GM12878 (cell line): ENCODE results near the gene TFF2. TPM values are rescaled to one million over a fixed set of nuclear protein-coding genes. Genes with fewer than 3 reads are reported as not detected.
A peak's percentile ranks its signal among the peaks of the same experiment; 100 is the strongest.

Experiments
- ATAC-seq: fragments of 200-7000 bp; cut with Tn5 transposase; 3 replicates; pipeline ENCODE4 v1.9.1; 2020; ENCODE audit warnings: mild to moderate bottlenecking, moderate library complexity
- Bru-seq: library from RNA; stranded (reverse); fragments of 400-500 nt; gene quantifications from one replicate; lab custom pipeline; 2021; lab: Mats Ljungman, UMichigan
- BruChase-seq, 2 experiments: library from RNA; stranded (reverse); fragments of 400-500 nt; gene quantifications; one replicate each; lab custom pipeline; 2021; lab: Mats Ljungman, UMichigan
- BruUV-seq: library from RNA; stranded (reverse); fragments of 400-500 nt; replicated peaks from 2 replicates; lab custom pipeline; 2021; lab: Mats Ljungman, UMichigan
- CTCF ChIA-PET: fragments of 300-600 bp; sonication (Branson Sonifier 250); formaldehyde crosslinking; extraction: SDS; loops from one replicate; lab custom pipeline; 2021; ENCODE audit warnings: inconsistent platforms; lab: Yijun Ruan, JAX
- POLR2A ChIA-PET: fragments of 350-600 bp; formaldehyde crosslinking; extraction: SDS; loops from one replicate; lab custom pipeline; 2021; ENCODE audit warnings: inconsistent platforms; lab: Charles Lee
- RAD21 ChIA-PET: fragments of 300-600 bp; sonication (Branson Sonifier 250); formaldehyde crosslinking; loops from one replicate; lab custom pipeline; 2023; ENCODE audit warnings: antibody characterized with exemption; ENCODE audit not compliant: unreplicated experiment; lab: Charles Lee
- SMC1A ChIA-PET: fragments of 300-600 bp; sonication (Branson Sonifier 250); formaldehyde crosslinking; loops from one replicate; lab custom pipeline; 2023; ENCODE audit not compliant: unreplicated experiment, uncharacterized antibody; lab: Charles Lee
- DNase-seq: peaks from one replicate; pipeline ENCODE4 v3.0.0-alpha.2; 2011; ENCODE audit warnings: low read depth, low spot score
- FAIRE-seq: peaks from 3 replicates; lab custom pipeline; 2011; peaks lifted over from hg19 to GRCh38; lab: Jason Lieb, UNC
- H2AFZ ChIP-seq: 2 replicates; pipeline ENCODE4 v1.6.0; 2011; ENCODE audit warnings: low read depth, low read length, control low read depth; ENCODE audit not compliant: control insufficient read depth
- H3K27ac ChIP-seq: 2 replicates; pipeline ENCODE4 v1.5.1; 2011; ENCODE audit warnings: control low read depth; ENCODE audit not compliant: control insufficient read depth, insufficient read depth
- H3K27me3 ChIP-seq, 2 experiments: replicated peaks in 1 of 2; 2 replicates each; pipeline versions ENCODE4 v1.6.0 to v1.6.1; 2011; ENCODE audit warnings: low read length in 1 of 2; ENCODE audit not compliant: control insufficient read depth in 2 of 2, insufficient read depth in 2 of 2
- H3K36me3 ChIP-seq, 2 experiments: 2 replicates each; pipeline ENCODE4 v1.5.1; 2011; ENCODE audit warnings: low read length in 1 of 2; ENCODE audit not compliant: control insufficient read depth in 2 of 2, insufficient read depth in 2 of 2
- H3K4me1 ChIP-seq: 2 replicates; pipeline ENCODE4 v1.6.1; 2011; ENCODE audit warnings: mild to moderate bottlenecking, low read length, moderate library complexity, mixed read lengths; ENCODE audit not compliant: control insufficient read depth, insufficient read depth
- H3K4me2 ChIP-seq: 2 replicates; pipeline ENCODE4 v1.6.0; 2011; ENCODE audit warnings: control low read depth; ENCODE audit not compliant: control insufficient read depth, insufficient read depth
- H3K4me3 ChIP-seq: fragments of 200-600 bp; sonication (generic); 2 replicates; pipeline ENCODE4 v1.5.1; 2016
- H3K79me2 ChIP-seq: 2 replicates; pipeline ENCODE4 v1.6.0; 2011; ENCODE audit warnings: low read length; ENCODE audit not compliant: control insufficient read depth, insufficient read depth
- H3K9ac ChIP-seq: 2 replicates; pipeline ENCODE4 v1.8.0; 2011; ENCODE audit warnings: low read length, control low read depth, mixed read lengths; ENCODE audit not compliant: control insufficient read depth, insufficient read depth
- H3K9me3 ChIP-seq: replicated peaks from 3 replicates; pipeline ENCODE4 v1.5.1; 2011; ENCODE audit warnings: mild to moderate bottlenecking, low read length; ENCODE audit not compliant: control insufficient read depth, insufficient read depth
- H4K20me1 ChIP-seq: 2 replicates; pipeline ENCODE4 v1.6.0; 2011; ENCODE audit not compliant: control insufficient read depth, insufficient read depth
- ASH2L ChIP-seq: fragments of 300-600, 200-600 bp; sonication (generic); IDR thresholded peaks from 2 replicates; pipeline ENCODE4 v1.6.1; 2017; ENCODE audit warnings: low read depth, mild to moderate bottlenecking, borderline replicate concordance
- CHD2 ChIP-seq: IDR thresholded peaks from 2 replicates; pipeline ENCODE4 v1.6.1; 2011; ENCODE audit warnings: low read depth, low read length, improper control_type of control experiment, borderline replicate concordance
- CREM ChIP-seq: IDR thresholded peaks from 2 replicates; pipeline ENCODE4 v1.6.1; 2014; ENCODE audit warnings: antibody characterized with exemption, low read depth
- ELK1 ChIP-seq: IDR thresholded peaks from 2 replicates; pipeline ENCODE4 v1.6.1; 2012; ENCODE audit warnings: low read depth, low read length, improper control_type of control experiment
- ESRRA ChIP-seq: IDR thresholded peaks from 2 replicates; pipeline ENCODE4 v1.6.1; 2012; ENCODE audit warnings: mild to moderate bottlenecking, low read length, improper control_type of control experiment
- FOXK2 ChIP-seq: fragments of 450-650 bp; IDR thresholded peaks from 2 replicates; pipeline ENCODE4 v1.6.1; 2017; ENCODE audit warnings: mild to moderate bottlenecking, moderate library complexity
- HCFC1 ChIP-seq: fragments of 150-350 bp; IDR thresholded peaks from 2 replicates; pipeline ENCODE4 v1.6.1; 2014; ENCODE audit warnings: low read length
- IRF5 ChIP-seq: fragments of 450-650 bp; IDR thresholded peaks from 2 replicates; pipeline ENCODE4 v1.6.1; 2017; ENCODE audit warnings: borderline replicate concordance
- KDM1A ChIP-seq: fragments of 200-600 bp; sonication (generic); IDR thresholded peaks from 2 replicates; pipeline ENCODE4 v1.6.1; 2016; ENCODE audit warnings: borderline replicate concordance
- MYC ChIP-seq: IDR thresholded peaks from 2 replicates; pipeline ENCODE4 v1.6.1; 2011; ENCODE audit warnings: mild to moderate bottlenecking, low read length, moderate library complexity, inconsistent platforms; ENCODE audit not compliant: insufficient read depth, insufficient replicate concordance, insufficient read length, severe bottlenecking
- NR2C1 ChIP-seq: fragments of 450-650 bp; IDR thresholded peaks from 2 replicates; pipeline ENCODE4 v1.6.1; 2017; ENCODE audit warnings: antibody characterized with exemption, mild to moderate bottlenecking, moderate library complexity
- POU2F2 ChIP-seq: IDR thresholded peaks from 3 replicates; pipeline ENCODE4 v1.6.1; 2011; ENCODE audit warnings: low read depth, mild to moderate bottlenecking, low read length, borderline replicate concordance
- RELA ChIP-seq: fragments of 450-650 bp; IDR thresholded peaks from 2 replicates; pipeline ENCODE4 v1.8.0; 2014; ENCODE audit warnings: borderline replicate concordance; ENCODE audit not compliant: partially characterized antibody
- REST ChIP-seq: IDR thresholded peaks from 2 replicates; pipeline ENCODE4 v1.6.1; 2012; ENCODE audit warnings: mild to moderate bottlenecking, low read depth, low read length
- SRF ChIP-seq, 2 experiments: IDR thresholded peaks; 2 replicates each; pipeline ENCODE4 v1.6.1; 2011; ENCODE audit warnings: low read depth in 2 of 2, low read length in 2 of 2, mild to moderate bottlenecking in 1 of 2, moderate library complexity in 1 of 2
- WGBS: methylation state at CpG from one replicate; pipeline ENCODE4 v1.1.6; 2016; ENCODE audit warnings: low lambda C conversion rate; ENCODE audit not compliant: insufficient replicate concordance, insufficient coverage; ENCODE audit errors: missing lambda C conversion rate; 5-methylcytosine and 5-hydroxymethylcytosine counted together
- in situ Hi-C: fragments of 300-500 bp; cut with MboI; formaldehyde crosslinking; loops from 9 replicates; pipeline ENCODE4 v1.14.3; 2018; ENCODE audit warnings: mixed read lengths
- intact Hi-C: fragments of 100-400 bp; cut with micrococcal nuclease; formaldehyde crosslinking; loops from one replicate; pipeline ENCODE4 v1.14.2; 2022; ENCODE audit not compliant: unreplicated experiment
- long read RNA-seq, 2 experiments: library from polyadenylated mRNA; unstranded; transcript quantifications; one replicate each; pipeline ENCODE4 v2.0.0, GENCODE V29; 2019 to 2020
- polyA minus RNA-seq, 3 experiments: library from RNA; depleted of rRNA, polyadenylated mRNA; stranded (reverse); fragments of >200 nt; gene quantifications; 2 replicates each; pipeline ENCODE4 v1.2.3, GENCODE V29; 2011
- polyA plus RNA-seq, 11 experiments: library from polyadenylated mRNA; depleted of rRNA in 4 of 11; unstranded in 6 of 11; stranded (reverse) in 5 of 11; fragments of >200 nt; fragmentation: Nextera tagmentation in 4 of 11; fragmentation: Illumina TruSeq in 1 of 11; extraction: Ambion mirVana in 4 of 11; extraction: Trizol in 1 of 11; gene quantifications; 1 replicate in 1 of 11; 2 replicates in 10 of 11; pipeline versions ENCODE4 v1.2.1 to v1.2.3, GENCODE V29; 2011 to 2016; ENCODE audit warnings: inconsistent platforms in 2 of 11, missing spikeins in 2 of 11, low read depth in 1 of 11
- total RNA-seq, 4 experiments: library from RNA; depleted of rRNA in 3 of 4; stranded (reverse); fragments of >200 nt in 3 of 4; fragmentation: Illumina TruSeq in 1 of 4; extraction: Trizol in 1 of 4; gene quantifications; 2 replicates each; pipeline versions ENCODE4 v1.2.1 to v1.2.3, GENCODE V29; 2013 to 2021

Gene TFF2
- not detected in 2 replicates for total RNA-seq (2013; cell fraction: nucleolus; rRNA removed)
- total RNA-seq (2014; rRNA removed) (not detected in 2 replicates), total RNA-seq (2014; rRNA removed; fragmentation: Illumina TruSeq; extraction: Trizol) (not detected in 2 replicates), total RNA-seq (2021) (not detected in 2 replicates), polyA plus RNA-seq (2011; rRNA removed) (0.24 and 0.56 TPM in 2 replicates), polyA plus RNA-seq (2014; fragmentation: Illumina TruSeq; extraction: Trizol) (not detected in 2 replicates), polyA plus RNA-seq (2014; fragmentation: Nextera tagmentation; extraction: Ambion mirVana) (not detected), polyA plus RNA-seq (2014; rRNA removed) (not detected in 2 replicates), polyA plus RNA-seq (2016; fragmentation: Nextera tagmentation; extraction: Ambion mirVana) (not detected), polyA minus RNA-seq (2011; rRNA and poly(A)+ RNA removed) (not detected in 2 replicates), Bru-seq, nascent RNA (percentile 10 among the genes with signal in this experiment), BruChase-seq, experiment 1, labeled RNA remaining after a 6-hour chase (percentile 13 among the genes with signal in this experiment), BruChase-seq, experiment 2, labeled RNA remaining after a 2-hour chase (not detected)
- not detected for polyA plus RNA-seq (2011; ENCODE audit: low read depth)
- 0.37 and 0.45 TPM in 2 replicates for polyA plus RNA-seq (2011; cell fraction: cytosol; rRNA removed)
- polyA plus RNA-seq (2011; cell fraction: nucleus; rRNA removed) = 0.28 TPM in 1 of 2 replicates, not detected in the other
- polyA plus RNA-seq (2012) = not detected in 2 replicates
- not detected in 2 replicates for polyA minus RNA-seq (2011; cell fraction: cytosol; rRNA and poly(A)+ RNA removed)
- not detected in 2 replicates for polyA minus RNA-seq (2011; cell fraction: nucleus; rRNA and poly(A)+ RNA removed)
- long read RNA-seq, experiment 1, partial matches to known transcripts = 2 of 2 reads
- long read RNA-seq, experiment 1, other reads (novel, unspliced or antisense) = 0 of 2 reads
- long read RNA-seq, experiment 2 = 0 reads

GRCh38 chr21:42350927-42351426, at the start of gene TFF2:
TSS of gene TFF2 (minus strand) at chr21:42350994. CDS start at chr21:42350957, 37 bp downstream.
- RAD21 ChIA-PET = no interaction called here
- no peak for ATAC-seq
- Histone ChIP-seq H3K9me3 (peaks cover 7% of the 10 kb centered on the region; the same call in 2 of the 3 replicates), H3K36me3 (no peaks in the 10 kb centered on the region), H4K20me1 (no peaks in the 10 kb centered on the region), H3K9ac (no peak within 1 kb of the TSS), H3K4me1 (no peaks in the 10 kb centered on the region), H3K79me2 (no peaks in the 10 kb centered on the region), H3K4me2 (no peak within 1 kb of the TSS), H3K4me3 (no peak within 1 kb of the TSS), H2AFZ (no peak within 1 kb of the TSS), H3K27me3 (no peaks in the 10 kb centered on the region), H3K27ac (no peak within 1 kb of the TSS)
- no peak for TF ChIP-seq KDM1A
- TF ChIP-seq REST = no peak
- TF ChIP-seq MYC = no peak
- TF ChIP-seq HCFC1 = no peak
- TF ChIP-seq NR2C1 = no peak
- TF ChIP-seq RELA = no peak
- no peak for TF ChIP-seq IRF5
- no peak for TF ChIP-seq CHD2
- no peak for TF ChIP-seq POU2F2
- TF ChIP-seq ESRRA = no peak
- TF ChIP-seq CREM = no peak
- TF ChIP-seq ASH2L = no peak
- TF ChIP-seq ELK1 = no peak
- no peak for TF ChIP-seq FOXK2
- no peak for TF ChIP-seq SRF (IDR thresholded peaks at IDR 0.05; ENCODE audit: low read depth in 2 of 2, low read length in 2 of 2)
- CTCF ChIA-PET = no interaction called here
- no peak for DNase-seq
- no TSS peak for BruUV-seq
- WGBS = 44% methylated on average over 13 of the region's 13 CpGs
- FAIRE-seq = no peak
- SMC1A ChIA-PET = no interaction called here
- POLR2A ChIA-PET = no interaction called here
- intact Hi-C loops (no loop called here), in situ Hi-C loops (no loop called here)
